ENCODE data around the gene NDST1. TPM values are rescaled to one million over a fixed set of nuclear protein-coding genes. Genes with fewer than 3 reads are reported as not detected.

The NDST1 gene
- polyA plus RNA-seq, 1 of the 3 experiments (the other 2 are of a cell fraction): 29.2 TPM

- Histone ChIP-seq H3F3A (replicated peaks; ENCODE audit: insufficient read depth) (peaks cover 29% of the 10 kb centered on the region), H4K20me1 (ENCODE audit: insufficient read depth) (no peaks in the 10 kb centered on the region), H3K4me2 (no peak overlapping the region), H2AFZ (ENCODE audit: low read depth) (no peak overlapping the region), H3K4me3 (ENCODE audit: low read depth in 2 of 2, low read length in 1 of 2) (no peak overlapping the region), H3K27me3 (ENCODE audit: insufficient read depth) (no peaks in the 10 kb centered on the region), H3K27ac (ENCODE audit: low read depth in 2 of 2, low read length in 1 of 2) (no peak overlapping the region), H3K9ac (no peak overlapping the region), H3K36me3 (replicated peaks in 1 of 2; ENCODE audit: control insufficient read depth in 1 of 2, insufficient read depth in 2 of 2, low read length in 1 of 2) (peaks cover 49 to 65% of the 10 kb centered on the region in 2 experiments), H3K4me1 (ENCODE audit: control insufficient read depth in 1 of 2, insufficient read depth in 2 of 2, low read depth in 1 of 2, low read length in 1 of 2) (peaks cover 4 to 30% of the 10 kb centered on the region in 2 experiments; a peak in 3 of 4 replicates), H3K79me2 (ENCODE audit: insufficient read depth) (no peaks in the 10 kb centered on the region), H3K9me2 (no peaks in the 10 kb centered on the region), H3K9me3 (no peaks in the 10 kb centered on the region)
- POLR2A ChIA-PET: no interaction called here
- CTCF ChIA-PET: interaction anchor here (1.2 to 1.8 kb wide), 3 partner anchors 17 to 84 kb away, joined by 3 to 10 read pairs (median 3); no protein-coding TSS in a partner anchor
- no peak for TF ChIP-seq USF1 (IDR thresholded peaks at IDR 0.05; ENCODE audit: borderline replicate concordance, low read depth)
- TF ChIP-seq EP300 (IDR thresholded peaks at IDR 0.05; ENCODE audit: borderline replicate concordance in 1 of 2, low read depth in 1 of 2, low read length in 1 of 2): no peak
- no peak for TF ChIP-seq TEAD4 (IDR thresholded peaks at IDR 0.05; ENCODE audit: borderline replicate concordance, insufficient read depth)
- TF ChIP-seq FOSL2 (IDR thresholded peaks at IDR 0.05; ENCODE audit: borderline replicate concordance, low read depth): no peak
- TF ChIP-seq RCOR1 (IDR thresholded peaks at IDR 0.05; ENCODE audit: low read length): no peak
- TF ChIP-seq REST (IDR thresholded peaks at IDR 0.05; ENCODE audit: low read depth, low read length): no peak
- no peak for TF ChIP-seq PBX3 (IDR thresholded peaks at IDR 0.05)
- TF ChIP-seq ZBTB33 (IDR thresholded peaks at IDR 0.05; ENCODE audit: borderline replicate concordance, low read depth): no peak
- TF ChIP-seq TCF12 (IDR thresholded peaks at IDR 0.05): no peak
- TF ChIP-seq IRF3 (IDR thresholded peaks at IDR 0.05; ENCODE audit: low read depth, low read length): no peak
- TF ChIP-seq FOXM1 (IDR thresholded peaks at IDR 0.05; ENCODE audit: low read depth): no peak
- no peak for TF ChIP-seq FOXJ3 (CRISPR knock-in tag; IDR thresholded peaks at IDR 0.05)
- TF ChIP-seq JUND (IDR thresholded peaks at IDR 0.05): no peak
- TF ChIP-seq RFX5 (IDR thresholded peaks at IDR 0.05; ENCODE audit: low read length): no peak
- no peak for TF ChIP-seq YY1 (IDR thresholded peaks at IDR 0.05; ENCODE audit: low read depth)
- no peak for TF ChIP-seq SIN3A (IDR thresholded peaks at IDR 0.05; ENCODE audit: borderline replicate concordance, low read depth, low read length)
- no peak for TF ChIP-seq GABPA (IDR thresholded peaks at IDR 0.05; ENCODE audit: low read depth)
- TF ChIP-seq NFIC (IDR thresholded peaks at IDR 0.05; ENCODE audit: borderline replicate concordance): no peak
- DNase-seq: no peak
- 94% methylated on average over 7 of the region's 12 CpGs for WGBS (ENCODE audit: low lambda C conversion rate)
Observed at GRCh38 chr5:150542933-150543445, 35.1 kb downstream of the NDST1 start.
